Esophagus muscularis mucosa (tissue), 4 donors: ENCODE measurements around the gene PEX6. TPM values are rescaled to one million over a fixed set of nuclear protein-coding genes. Genes with fewer than 3 reads are reported as not detected.
"Not testable (repeated sequence)": the region's sequence is repeated elsewhere in the genome, so short reads cannot be mapped to it uniquely, and the experiment has no call there.

ENCODE experiments used
- DNase-seq: peaks from one replicate; pipeline ENCODE4 v3.0.0-alpha.2; 2017; ENCODE audit errors: extremely low spot score
- H3K27ac ChIP-seq, 4 donors: fragments of 200-600 bp; sonication (generic); replicated peaks in 1 of 4; 1 replicate in 3 of 4; 2 replicates in 1 of 4; pipeline ENCODE4 v1.5.1; 2016 to 2019; ENCODE audit warnings: mild to moderate bottlenecking in 1 of 4
- H3K27me3 ChIP-seq, 4 donors: fragments of 200-600 bp; sonication (generic); one replicate each; pipeline versions ENCODE4 v1.5.1 to v1.6.0; 2016 to 2019
- H3K36me3 ChIP-seq, 4 donors: fragments of 200-600 bp; sonication (generic); one replicate each; pipeline ENCODE4 v1.5.1; 2016 to 2019
- H3K4me1 ChIP-seq, 4 donors: fragments of 200-600 bp; sonication (generic); one replicate each; pipeline ENCODE4 v1.5.1; 2016 to 2019
- H3K4me3 ChIP-seq, 4 donors: fragments of 200-600 bp; sonication (generic); 1 replicate in 2 of 4; 2 replicates in 2 of 4; pipeline ENCODE4 v1.5.1; 2016 to 2019; ENCODE audit warnings: mild to moderate bottlenecking in 4 of 4, moderate library complexity in 1 of 4
- H3K9me3 ChIP-seq, 4 donors: fragments of 200-600 bp; sonication (generic); 1 replicate in 3 of 4; 2 replicates in 1 of 4; pipeline ENCODE4 v1.5.1; 2016 to 2019
- CTCF ChIP-seq, 3 experiments: fragments of 200-600 bp in 2 of 3; fragments of 450-650 bp in 1 of 3; sonication (generic) in 2 of 3; IDR thresholded peaks; one replicate each; pipeline ENCODE4 v1.5.1; 2017 to 2019; ENCODE audit warnings: antibody characterized with exemption in 3 of 3, mild to moderate bottlenecking in 2 of 3, moderate library complexity in 1 of 3
- EP300 ChIP-seq: sonication (generic); formaldehyde crosslinking; IDR thresholded peaks from one replicate; pipeline ENCODE4 v1.6.1; 2017; ENCODE audit warnings: antibody characterized with exemption
- POLR2A ChIP-seq: fragments of 450-650 bp; IDR thresholded peaks from one replicate; pipeline ENCODE4 v1.6.1; 2017; ENCODE audit warnings: antibody characterized with exemption, moderate library complexity, mild to moderate bottlenecking, low read depth
- POLR2AphosphoS5 ChIP-seq, 2 donors: sonication (generic); formaldehyde crosslinking; IDR thresholded peaks; one replicate each; pipeline ENCODE4 v1.6.1; 2017; ENCODE audit warnings: antibody characterized with exemption in 2 of 2
- WGBS: methylation state at CpG from one replicate; pipeline ENCODE4 v1.1.5; 2018; 5-methylcytosine and 5-hydroxymethylcytosine counted together
- intact Hi-C: fragments of 100-400 bp; cut with DNase I; formaldehyde crosslinking; loops from one replicate; pipeline ENCODE4 v1.15.1; 2023
- total RNA-seq, 4 donors: library from RNA; depleted of rRNA; stranded (reverse); fragments of >200 nt; gene quantifications; one replicate each; pipeline versions ENCODE4 v1.1.0 to v1.2.1, GENCODE V29; 2016

PEX6 gene
- total RNA-seq, 4 donors from 2014 or later = 13.4 to 31.3 (median 21.8) TPM

- H3K27me3 ChIP-seq = no peaks in the 10 kb centered on the region
- H3K4me1 ChIP-seq = peaks cover 0 to 15% (median 10%) of the 10 kb centered on the region in 4 donors
- peak in 1 of 2 donors; percentile 14 for TF ChIP-seq POLR2AphosphoS5 (IDR thresholded peaks at IDR 0.05)
- no peak for TF ChIP-seq EP300
- TF ChIP-seq CTCF (IDR thresholded peaks at IDR 0.05) = no peak
- intact Hi-C loops = no loop called here
- H3K9me3 ChIP-seq = no peaks in the 10 kb centered on the region
- H3K27ac ChIP-seq = peak overlapping the region in 2 of 4 donors; percentile 35 to 44
- DNase-seq = no peak
- H3K4me3 ChIP-seq = no peak overlapping the region
- H3K36me3 ChIP-seq = peaks cover 0 to 30% (median 8%) of the 10 kb centered on the region in 4 donors
Observed at GRCh38 chr6:42947950-42948349, 31.0 kb downstream of the PEX6 start.

GRCh38 chr6:42942444-42942843, 36.5 kb downstream of the PEX6 start:
- intact Hi-C loops = no loop called here
- Histone ChIP-seq H3K27me3 (no peaks in the 10 kb centered on the region), H3K27ac (no peak overlapping the region), H3K4me3 (no peak overlapping the region), H3K4me1 (peaks cover 0 to under 1% (median 0%) of the 10 kb centered on the region in 4 donors), H3K36me3 (peaks cover 19 to 83% (median 40%) of the 10 kb centered on the region in 4 donors), H3K9me3 (no peaks in the 10 kb centered on the region)
- 79% methylated on average over 7 of the region's 7 CpGs for WGBS
- TF ChIP-seq POLR2A (no peak), POLR2AphosphoS5 (IDR thresholded peaks at IDR 0.05) (no peak), EP300 (no peak), CTCF (IDR thresholded peaks at IDR 0.05) (no peak)
- DNase-seq = no peak

GRCh38 chr6:42941356-42941755, 37.6 kb downstream of the PEX6 start:
- H3K27me3 ChIP-seq, H3K27ac ChIP-seq, H3K9me3 ChIP-seq, DNase-seq, H3K4me1 ChIP-seq, intact Hi-C loops, H3K4me3 ChIP-seq: not testable (repeated sequence)
- WGBS = 98% methylated on average over 5 of the region's 5 CpGs
- peaks cover 21 to 94% (median 50%) of the 10 kb centered on the region in 4 donors for H3K36me3 ChIP-seq

- intact Hi-C loops = no loop called here
- Histone ChIP-seq H3K27me3 (no peaks in the 10 kb centered on the region), H3K4me1 (no peaks in the 10 kb centered on the region), H3K27ac (no peak overlapping the region), H3K9me3 (no peaks in the 10 kb centered on the region), H3K36me3 (peaks cover 29 to 94% (median 58%) of the 10 kb centered on the region in 4 donors), H3K4me3 (no peak overlapping the region)
- TF ChIP-seq EP300 = no peak
- no peak for TF ChIP-seq POLR2A
- no peak for TF ChIP-seq POLR2AphosphoS5 (IDR thresholded peaks at IDR 0.05)
- TF ChIP-seq CTCF (IDR thresholded peaks at IDR 0.05) = no peak
- DNase-seq = no peak
- WGBS = 95% methylated on average over 6 of the region's 6 CpGs
Observed at GRCh38 chr6:42940493-42941045, 38.4 kb downstream of the PEX6 start.

- TF ChIP-seq POLR2AphosphoS5 (IDR thresholded peaks at IDR 0.05) (no peak), POLR2A (no peak), CTCF (IDR thresholded peaks at IDR 0.05) (no peak), EP300 (no peak)
- no peaks in the 10 kb centered on the region for H3K27me3 ChIP-seq
- H3K36me3 ChIP-seq = peaks cover 32 to 97% (median 64%) of the 10 kb centered on the region in 4 donors
- H3K9me3 ChIP-seq = no peaks in the 10 kb centered on the region
- intact Hi-C loops = no loop called here
- no peaks in the 10 kb centered on the region for H3K4me1 ChIP-seq
- H3K4me3 ChIP-seq = no peak overlapping the region
- H3K27ac ChIP-seq = no peak overlapping the region
- DNase-seq = no peak
- WGBS = 88% methylated on average over 4 of the region's 4 CpGs
Observed at GRCh38 chr6:42939810-42940167, 39.2 kb downstream of the PEX6 start.
